ENCODE data around the gene WDR86. TPM values are rescaled to one million over a fixed set of nuclear protein-coding genes. Genes with fewer than 3 reads are reported as not detected.

WDR86 gene
- total RNA-seq, 1 experiment from 2014 or later = 8.1 TPM

- Histone ChIP-seq H2BK20ac (ENCODE audit: low read depth, low read length, poor library complexity, severe bottlenecking) (no peak overlapping the region), H2AK5ac (ENCODE audit: insufficient read length, low read length) (no peak overlapping the region), H4K5ac (ENCODE audit: insufficient read length, low read depth, low read length) (no peak overlapping the region), H3K9ac (ENCODE audit: extremely low read depth, insufficient read length, low read length) (no peak overlapping the region), H4K8ac (replicated peaks; ENCODE audit: insufficient read length, low read depth, low read length) (no peak overlapping the region), H3K4me1 (ENCODE audit: insufficient read depth, low read length) (peaks cover 7% of the 10 kb centered on the region; the same call in 1 of the 2 replicates), H3K27ac (ENCODE audit: insufficient read length, low read depth, low read length) (no peak overlapping the region), H3K27me3 (ENCODE audit: insufficient read depth, low read length) (peaks cover 7% of the 10 kb centered on the region; the same call in 1 of the 2 replicates), H3K14ac (ENCODE audit: insufficient read depth, low read length) (no peak overlapping the region), H3K79me2 (ENCODE audit: insufficient read depth, low read length) (no peaks in the 10 kb centered on the region), H3K23ac (ENCODE audit: insufficient read length, low read depth, low read length) (no peak overlapping the region), H2BK12ac (ENCODE audit: insufficient read length, low read depth, low read length) (no peak overlapping the region), H4K20me1 (ENCODE audit: control insufficient read depth, insufficient read depth, insufficient read length) (no peaks in the 10 kb centered on the region), H2BK120ac (ENCODE audit: low read depth, low read length, poor library complexity, severe bottlenecking) (no peak overlapping the region), H3K18ac (ENCODE audit: insufficient read length, low read depth, low read length) (no peak overlapping the region), H3K56ac (ENCODE audit: insufficient read length, low read depth, low read length) (no peak overlapping the region), H3K23me2 (ENCODE audit: insufficient read length, low read depth, low read length, poor library complexity, severe bottlenecking) (no peaks in the 10 kb centered on the region), H3K79me1 (ENCODE audit: insufficient read depth, low read depth, low read length, poor library complexity, severe bottlenecking) (no peaks in the 10 kb centered on the region), H2BK5ac (ENCODE audit: insufficient read length, low read length) (no peak overlapping the region), H3K9me3 (ENCODE audit: control insufficient read depth, low read depth, low read length) (no peaks in the 10 kb centered on the region), H3T11ph (ENCODE audit: low read length) (no peak overlapping the region), H2BK15ac (ENCODE audit: low read depth, low read length) (no peak overlapping the region), H4K91ac (ENCODE audit: insufficient read length, low read depth, low read length) (no peak overlapping the region), H3K4me2 (ENCODE audit: insufficient read depth, insufficient read length, low read length) (no peak overlapping the region), H3K4ac (ENCODE audit: low read depth, low read length) (no peak overlapping the region), H2AFZ (ENCODE audit: low read length) (no peak overlapping the region)
- no peak for DNase-seq
- H3K9me3 Mint-ChIP-seq = peaks cover 7 to 29% of the 10 kb centered on the region in 2 experiments; a peak in 4 of 5 replicates
- H3K27me3 Mint-ChIP-seq (ENCODE audit: low read depth) = peaks cover 87% of the 10 kb centered on the region
- peaks cover 0 to 13% (median 0%) of the 10 kb centered on the region in 3 experiments; a peak in 2 of 7 replicates for H3K36me3 Mint-ChIP-seq (ENCODE audit: insufficient read depth in 1 of 3, low read depth in 3 of 3)
- H3K4me3 Mint-ChIP-seq = no peak overlapping the region
- WGBS (ENCODE audit: extremely low coverage, insufficient read length, low lambda C conversion rate) = no CpG with 5 or more reads among the region's 5 CpGs
- H3K4me1 Mint-ChIP-seq = peaks cover 13 to 14% of the 10 kb centered on the region in 2 experiments
- H3K27ac Mint-ChIP-seq = no peak overlapping the region
- TF ChIP-seq CTCF (conservative IDR thresholded peaks at IDR 0.05) = no peak
These were observed 10.3 kb upstream of the WDR86 start for GRCh38 chr7:151420144-151420543.
